ENCODE measurements around the gene THBS2.

The THBS2 gene

GRCh38 chr6:169186496-169187169 is 67.0 kb downstream of the THBS2 start:
- Histone ChIP-seq H3F3A (ENCODE audit: low read depth) (no peaks in the 10 kb centered on the region), H3K9me2 (replicated peaks; ENCODE audit: low read depth, low read length) (no peaks in the 10 kb centered on the region), H3K36me3 (ENCODE audit: insufficient read depth, low read length) (no peaks in the 10 kb centered on the region), H3K9me3 (ENCODE audit: insufficient read depth, low read depth, low read length) (peaks cover 15% of the 10 kb centered on the region; the same call in 1 of the 2 replicates), H2AFZ (ENCODE audit: low read length) (no peak overlapping the region), H3K4me2 (ENCODE audit: low read depth, low read length, poor library complexity, severe bottlenecking) (no peak overlapping the region), H3K79me2 (ENCODE audit: insufficient read depth, low read length) (no peaks in the 10 kb centered on the region), H4K20me1 (ENCODE audit: insufficient read depth, low read length, poor library complexity, severe bottlenecking) (no peaks in the 10 kb centered on the region), H3K9ac (ENCODE audit: low read depth, low read length, poor library complexity, severe bottlenecking) (no peak overlapping the region), H3K4me1 (ENCODE audit: insufficient read depth, low read length, poor library complexity, severe bottlenecking) (no peaks in the 10 kb centered on the region), H3K27me3 (ENCODE audit: insufficient read depth, low read length, poor library complexity, severe bottlenecking) (no peaks in the 10 kb centered on the region), H3K4me3 (ENCODE audit: low read length, poor library complexity, severe bottlenecking) (no peak overlapping the region)
- no peak for TF ChIP-seq EZH2phosphoT487 (IDR thresholded peaks at IDR 0.05; ENCODE audit: borderline replicate concordance)
- TF ChIP-seq, protein P1, sequence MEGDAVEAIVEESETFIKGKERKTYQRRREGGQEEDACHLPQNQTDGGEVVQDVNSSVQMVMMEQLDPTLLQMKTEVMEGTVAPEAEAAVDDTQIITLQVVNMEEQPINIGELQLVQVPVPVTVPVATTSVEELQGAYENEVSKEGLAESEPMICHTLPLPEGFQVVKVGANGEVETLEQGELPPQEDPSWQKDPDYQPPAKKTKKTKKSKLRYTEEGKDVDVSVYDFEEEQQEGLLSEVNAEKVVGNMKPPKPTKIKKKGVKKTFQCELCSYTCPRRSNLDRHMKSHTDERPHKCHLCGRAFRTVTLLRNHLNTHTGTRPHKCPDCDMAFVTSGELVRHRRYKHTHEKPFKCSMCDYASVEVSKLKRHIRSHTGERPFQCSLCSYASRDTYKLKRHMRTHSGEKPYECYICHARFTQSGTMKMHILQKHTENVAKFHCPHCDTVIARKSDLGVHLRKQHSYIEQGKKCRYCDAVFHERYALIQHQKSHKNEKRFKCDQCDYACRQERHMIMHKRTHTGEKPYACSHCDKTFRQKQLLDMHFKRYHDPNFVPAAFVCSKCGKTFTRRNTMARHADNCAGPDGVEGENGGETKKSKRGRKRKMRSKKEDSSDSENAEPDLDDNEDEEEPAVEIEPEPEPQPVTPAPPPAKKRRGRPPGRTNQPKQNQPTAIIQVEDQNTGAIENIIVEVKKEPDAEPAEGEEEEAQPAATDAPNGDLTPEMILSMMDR (conservative IDR thresholded peaks at IDR 0.05; ENCODE audit: low read length) = no peak

- no peak for TF ChIP-seq EZH2phosphoT487 (IDR thresholded peaks at IDR 0.05; ENCODE audit: borderline replicate concordance)
- TF ChIP-seq, protein P1 (conservative IDR thresholded peaks at IDR 0.05; ENCODE audit: low read length) = no peak
These were observed 67.8 kb downstream of the THBS2 start for GRCh38 chr6:169185692-169186485.

GRCh38 chr6:169185011-169185521 is 68.6 kb downstream of the THBS2 start:
- Histone ChIP-seq H3K79me2 (ENCODE audit: insufficient read depth, low read length) (no peaks in the 10 kb centered on the region), H3F3A (ENCODE audit: low read depth) (no peaks in the 10 kb centered on the region), H3K9me3 (ENCODE audit: insufficient read depth, low read depth, low read length) (peaks cover 12% of the 10 kb centered on the region; the same call in 1 of the 2 replicates), H3K4me1 (ENCODE audit: insufficient read depth, low read length, poor library complexity, severe bottlenecking) (no peaks in the 10 kb centered on the region), H2AFZ (ENCODE audit: low read length) (no peak overlapping the region), H3K9ac (ENCODE audit: low read depth, low read length, poor library complexity, severe bottlenecking) (no peak overlapping the region), H3K27me3 (ENCODE audit: insufficient read depth, low read length, poor library complexity, severe bottlenecking) (no peaks in the 10 kb centered on the region), H3K36me3 (ENCODE audit: insufficient read depth, low read length) (no peaks in the 10 kb centered on the region), H4K20me1 (ENCODE audit: insufficient read depth, low read length, poor library complexity, severe bottlenecking) (no peaks in the 10 kb centered on the region), H3K9me2 (replicated peaks; ENCODE audit: low read depth, low read length) (no peaks in the 10 kb centered on the region), H3K4me3 (ENCODE audit: low read length, poor library complexity, severe bottlenecking) (no peak overlapping the region), H3K4me2 (ENCODE audit: low read depth, low read length, poor library complexity, severe bottlenecking) (no peak overlapping the region)
- TF ChIP-seq, protein P1 (conservative IDR thresholded peaks at IDR 0.05; ENCODE audit: low read length) = no peak
- TF ChIP-seq EZH2phosphoT487 (IDR thresholded peaks at IDR 0.05; ENCODE audit: borderline replicate concordance) = no peak

More at GRCh38 chr6:169185692-169186485, 67.8 kb downstream of the THBS2 start:
- no peak overlapping the region for H3K4me3 ChIP-seq (ENCODE audit: low read length, poor library complexity, severe bottlenecking)
- no peaks in the 10 kb centered on the region for H3F3A ChIP-seq (ENCODE audit: low read depth)
- H3K4me2 ChIP-seq (ENCODE audit: low read depth, low read length, poor library complexity, severe bottlenecking) = no peak overlapping the region
- no peaks in the 10 kb centered on the region for H3K79me2 ChIP-seq (ENCODE audit: insufficient read depth, low read length)
- no peaks in the 10 kb centered on the region for H3K4me1 ChIP-seq (ENCODE audit: insufficient read depth, low read length, poor library complexity, severe bottlenecking)
- no peaks in the 10 kb centered on the region for H4K20me1 ChIP-seq (ENCODE audit: insufficient read depth, low read length, poor library complexity, severe bottlenecking)
- H3K9ac ChIP-seq (ENCODE audit: low read depth, low read length, poor library complexity, severe bottlenecking) = no peak overlapping the region
- H3K27me3 ChIP-seq (ENCODE audit: insufficient read depth, low read length, poor library complexity, severe bottlenecking) = no peaks in the 10 kb centered on the region
- no peaks in the 10 kb centered on the region for H3K9me2 ChIP-seq (replicated peaks; ENCODE audit: low read depth, low read length)
- peaks cover 15% of the 10 kb centered on the region; the same call in 1 of the 2 replicates for H3K9me3 ChIP-seq (ENCODE audit: insufficient read depth, low read depth, low read length)
- H2AFZ ChIP-seq (ENCODE audit: low read length) = no peak overlapping the region
- no peaks in the 10 kb centered on the region for H3K36me3 ChIP-seq (ENCODE audit: insufficient read depth, low read length)
